Measurements from ENCODE around the gene MBNL2.

DNA sequence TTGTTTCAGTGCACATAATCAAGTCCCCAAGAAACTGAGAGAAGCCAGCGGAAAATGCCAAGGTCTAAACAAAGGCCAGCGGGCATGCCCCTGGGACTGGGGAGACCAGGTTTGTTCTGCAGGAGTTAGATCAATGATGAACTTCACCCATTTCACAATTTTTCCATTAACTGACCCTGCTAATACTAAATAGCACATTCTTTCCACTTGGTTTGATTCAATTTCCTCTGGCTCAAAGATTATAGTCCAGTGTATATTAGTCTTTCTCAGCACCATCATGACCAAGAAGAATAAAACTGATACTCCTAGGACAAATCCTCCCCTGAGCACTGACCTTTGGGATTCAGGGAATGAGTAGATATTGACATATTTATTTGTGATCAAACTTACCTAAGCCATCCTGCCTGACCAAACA lies 66.4 kb downstream of the MBNL2 start:
- TF ChIP-seq SMARCA5 (IDR thresholded peaks at IDR 0.05): no peak
- TF ChIP-seq MTA3 (IDR thresholded peaks at IDR 0.05; ENCODE audit: borderline replicate concordance, low read length): no peak
- TF ChIP-seq TBL1XR1 (IDR thresholded peaks at IDR 0.05; ENCODE audit: low read depth, low read length): no peak
- no peak for TF ChIP-seq ZNF274 (IDR thresholded peaks at IDR 0.05; ENCODE audit: insufficient read depth, insufficient read length)
- no peak for TF ChIP-seq NFXL1 (IDR thresholded peaks at IDR 0.05; ENCODE audit: borderline replicate concordance)
- no peak for TF ChIP-seq GABPA (IDR thresholded peaks at IDR 0.05; ENCODE audit: low read depth)
- no peak for TF ChIP-seq POLR2A (IDR thresholded peaks at IDR 0.05; ENCODE audit: low read depth, low read length)
- TF ChIP-seq CTCF (IDR thresholded peaks at IDR 0.05 in 2 of 3, conservative IDR thresholded peaks at IDR 0.05 in 1 of 3; ENCODE audit: control insufficient read depth in 2 of 3, extremely low read depth in 1 of 3, insufficient read depth in 1 of 3, low read depth in 3 of 3, low read length in 3 of 3): no peak
- no peak for TF ChIP-seq STAT1 (conservative IDR thresholded peaks at IDR 0.05)

Data from GM12878 (cell line).